ENCODE results near the gene RASA4. TPM values are rescaled to one million over a fixed set of nuclear protein-coding genes. Genes with fewer than 3 reads are reported as not detected.
"Not testable (repeated sequence)": the region's sequence is repeated elsewhere in the genome, so short reads cannot be mapped to it uniquely, and the experiment has no call there.

RASA4 gene
- total RNA-seq, 1 experiment from 2014 or later = 2.5 TPM

GRCh38 chr7:102543596-102543995, 73.0 kb downstream of the RASA4 start, which contains the start of gene UPK3BL2:
TSS of gene UPK3BL2 (minus strand) at chr7:102543696. CDS start at chr7:102543636, 60 bp downstream.
- not testable (repeated sequence) for DNase-seq (ENCODE audit: low read depth)

- DNase-seq (ENCODE audit: low read depth) = not testable (repeated sequence)
These were observed 73.8 kb downstream of the RASA4 start for GRCh38 chr7:102542771-102543170.

GRCh38 chr7:102542083-102542482, 74.5 kb downstream of the RASA4 start:
- DNase-seq (ENCODE audit: low read depth) = not testable (repeated sequence)

GRCh38 chr7:102540604-102541003, 76.0 kb downstream of the RASA4 start:
- DNase-seq (ENCODE audit: low read depth) = not testable (repeated sequence)

- DNase-seq (ENCODE audit: low read depth) = not testable (repeated sequence)
These were observed 81.4 kb downstream of the RASA4 start for GRCh38 chr7:102535062-102535615.

GRCh38 chr7:102532127-102532526, 84.4 kb downstream of the RASA4 start:
- not testable (repeated sequence) for DNase-seq (ENCODE audit: low read depth)

- DNase-seq (ENCODE audit: low read depth) = not testable (repeated sequence)
These were observed 85.0 kb downstream of the RASA4 start for GRCh38 chr7:102531583-102531982.

- not testable (repeated sequence) for DNase-seq (ENCODE audit: low read depth)
These were observed 88.4 kb downstream of the RASA4 start for GRCh38 chr7:102527822-102528793.

GRCh38 chr7:102527182-102527581, 89.4 kb downstream of the RASA4 start:
- not testable (repeated sequence) for DNase-seq (ENCODE audit: low read depth)

GRCh38 chr7:102524803-102525202, 91.8 kb downstream of the RASA4 start:
- DNase-seq (ENCODE audit: low read depth) = not testable (repeated sequence)

Other genes starting within 250 kb of the RASA4 start
- gene PRKRIP1, start 220.4 kb downstream of the RASA4 start, total RNA-seq (2014; rRNA removed; shearing (Covaris generic)) = 13.3 and 13.4 TPM in 2 replicates
- gene ORAI2, start 183.2 kb downstream of the RASA4 start, total RNA-seq (2014; rRNA removed; shearing (Covaris generic)) = 22.9 and 30.6 TPM in 2 replicates
- 16.2 and 23.3 TPM in 2 replicates for gene ALKBH4, start 151.9 kb downstream of the RASA4 start, total RNA-seq (2014; rRNA removed; shearing (Covaris generic))
- 23.6 and 33.5 TPM in 2 replicates for gene LRWD1, start 151.8 kb downstream of the RASA4 start, total RNA-seq (2014; rRNA removed; shearing (Covaris generic))
- 78.0 and 95.6 TPM in 2 replicates for gene POLR2J, start 137.8 kb downstream of the RASA4 start, total RNA-seq (2014; rRNA removed; shearing (Covaris generic))
- 0.36 and 1.4 TPM in 2 replicates for gene RASA4B, start 99.0 kb downstream of the RASA4 start, total RNA-seq (2014; rRNA removed; shearing (Covaris generic))
- not detected in 2 replicates for gene UPK3BL2, start 73.1 kb downstream of the RASA4 start, total RNA-seq (2014; rRNA removed; shearing (Covaris generic))
- gene SPDYE2, start 65.5 kb downstream of the RASA4 start, total RNA-seq (2014; rRNA removed; shearing (Covaris generic)) = not detected in 2 replicates
- 11.8 and 12.6 TPM in 2 replicates for gene POLR2J3, start 44.2 kb downstream of the RASA4 start, total RNA-seq (2014; rRNA removed; shearing (Covaris generic))
- 6.4 and 7.9 TPM in 2 replicates for gene UPK3BL1, start 26.0 kb upstream of the RASA4 start, total RNA-seq (2014; rRNA removed; shearing (Covaris generic))
- gene SPDYE2B, start 33.6 kb upstream of the RASA4 start, total RNA-seq (2014; rRNA removed; shearing (Covaris generic)) = not detected in 2 replicates
- gene POLR2J2, start 54.9 kb upstream of the RASA4 start, total RNA-seq (2014; rRNA removed; shearing (Covaris generic)) = 1.1 TPM in 2 replicates
- gene FAM185A, start 132.2 kb upstream of the RASA4 start, total RNA-seq (2014; rRNA removed; shearing (Covaris generic)) = 5.2 and 9.8 TPM in 2 replicates

Data from RPMI7951 (cell line).